ENCODE data around the gene GNAI3.
A peak's percentile ranks its signal among the peaks of the same experiment; 100 is the strongest.

Gene GNAI3

GRCh38 chr1:109548321-109549267 is at the start of gene GNAI3:
Gene GNAI3, plus strand, starts transcription at chr1:109548615. Its CDS starts 106 bp downstream, at chr1:109548721.
- POLR2A ChIA-PET: interaction anchor here (0.6 to 1.7 kb wide), 10 partner anchors 13 to 791 kb away, joined by 3 to 6 read pairs (median 5); partner anchors contain the start of genes PSMA5 and RBM15
- CTCF ChIA-PET: interaction anchor here (0.8 to 2.9 kb wide), 23 partner anchors 9 to 481 kb away, joined by 3 to 31 read pairs (median 4); partner anchors contain the start of genes AHCYL1, AMPD2, GNAT2 and GPR61
- TF ChIP-seq CTCF (IDR thresholded peaks at IDR 0.05; ENCODE audit: control extremely low read depth, extremely low read depth, low read depth, missing control alignments): no peak
- peak; percentile 95 for DNase-seq (ENCODE audit: extremely low spot score)

- POLR2A ChIA-PET: interaction anchor here (0.7 kb wide), 1 partner anchor 29 kb away, joined by 3 read pairs; no protein-coding TSS in a partner anchor
Measured at GRCh38 chr1:109499081-109499480, 49.3 kb upstream of the GNAI3 start.

GRCh38 chr1:109499661-109500536 is 48.5 kb upstream of the GNAI3 start:
- POLR2A ChIA-PET: no interaction called here
- peak; percentile 56 for TF ChIP-seq CTCF (IDR thresholded peaks at IDR 0.05; ENCODE audit: control extremely low read depth, extremely low read depth, low read depth, missing control alignments)

More at GRCh38 chr1:109499081-109499480, 49.3 kb upstream of the GNAI3 start:
- CTCF ChIA-PET: interaction anchor here (1.2 to 43.8 kb wide), 5 partner anchors 9 to 82 kb away, joined by 3 to 1898 read pairs (median 39); partner anchors contain the start of genes AMIGO1 and GPR61
- TF ChIP-seq CTCF (IDR thresholded peaks at IDR 0.05; ENCODE audit: control extremely low read depth, extremely low read depth, low read depth, missing control alignments): no peak
- no peak for DNase-seq (ENCODE audit: extremely low spot score)

GRCh38 chr1:109500941-109501381 is 47.5 kb upstream of the GNAI3 start:
- no peak for DNase-seq (ENCODE audit: extremely low spot score)
- CTCF ChIA-PET: interaction anchor here (4.9 to 43.8 kb wide), 3 partner anchors 10 to 33 kb away, joined by 39 to 1898 read pairs (median 406); partner anchors contain the start of genes AMIGO1 and GPR61
- no peak for TF ChIP-seq CTCF (IDR thresholded peaks at IDR 0.05; ENCODE audit: control extremely low read depth, extremely low read depth, low read depth, missing control alignments)
- POLR2A ChIA-PET: no interaction called here

More at GRCh38 chr1:109499661-109500536, 48.5 kb upstream of the GNAI3 start:
- CTCF ChIA-PET: interaction anchor here (1.2 to 43.8 kb wide), 5 partner anchors 9 to 83 kb away, joined by 3 to 1898 read pairs (median 39); partner anchors contain the start of genes AMIGO1 and GPR61
- peak; percentile 28 for DNase-seq (ENCODE audit: extremely low spot score)

GRCh38 chr1:109501644-109502363 is 46.6 kb upstream of the GNAI3 start:
- no peak for DNase-seq (ENCODE audit: extremely low spot score)
- ChIA-PET CTCF (interaction anchor here (4.9 to 43.8 kb wide), 4 partner anchors 6 to 32 kb away, joined by 39 to 1898 read pairs (median 406); partner anchors contain the start of genes AMIGO1, CYB561D1 and GPR61), POLR2A (no interaction called here)
- no peak for TF ChIP-seq CTCF (IDR thresholded peaks at IDR 0.05; ENCODE audit: control extremely low read depth, extremely low read depth, low read depth, missing control alignments)
